H9 (cell line): ENCODE measurements around the gene SERP1. TPM values are rescaled to one million over a fixed set of nuclear protein-coding genes. Genes with fewer than 3 reads are reported as not detected.

ENCODE experiments used
- DNase-seq: peaks from one replicate; pipeline ENCODE4 v3.0.0-alpha.2; 2017
- H2AFZ ChIP-seq: one replicate; pipeline ENCODE4 v1.6.1; 2013; ENCODE audit warnings: mild to moderate bottlenecking, low read length, control low read depth, moderate library complexity
- H2AK5ac ChIP-seq: 2 replicates; pipeline ENCODE4 v1.6.1; 2013; ENCODE audit warnings: low read length, control low read depth, mixed read lengths; ENCODE audit not compliant: insufficient read length
- H2BK120ac ChIP-seq: one replicate; pipeline ENCODE4 v1.6.1; 2013; ENCODE audit warnings: low read depth, mild to moderate bottlenecking, low read length, control low read depth, inconsistent platforms; ENCODE audit not compliant: poor library complexity, severe bottlenecking
- H2BK12ac ChIP-seq: 2 replicates; pipeline ENCODE4 v1.6.1; 2013; ENCODE audit warnings: low read length, control low read depth, mixed read lengths, low read depth; ENCODE audit not compliant: insufficient read length
- H2BK15ac ChIP-seq: 2 replicates; pipeline ENCODE4 v1.6.1; 2013; ENCODE audit warnings: low read depth, low read length, control low read depth
- H2BK20ac ChIP-seq: one replicate; pipeline ENCODE4 v1.6.1; 2013; ENCODE audit warnings: low read depth, mild to moderate bottlenecking, low read length, control low read depth, inconsistent platforms; ENCODE audit not compliant: poor library complexity, severe bottlenecking
- H2BK5ac ChIP-seq: 2 replicates; pipeline ENCODE4 v1.6.1; 2013; ENCODE audit warnings: low read length, control low read depth, mixed read lengths; ENCODE audit not compliant: insufficient read length
- H3K14ac ChIP-seq: 2 replicates; pipeline ENCODE4 v1.6.1; 2013; ENCODE audit warnings: low read length, control low read depth; ENCODE audit not compliant: insufficient read depth
- H3K18ac ChIP-seq: 2 replicates; pipeline ENCODE4 v1.6.1; 2013; ENCODE audit warnings: low read depth, mild to moderate bottlenecking, mixed read lengths, low read length, control low read depth; ENCODE audit not compliant: insufficient read length
- H3K23ac ChIP-seq: 2 replicates; pipeline ENCODE4 v1.6.1; 2013; ENCODE audit warnings: low read length, control low read depth, mixed read lengths, low read depth; ENCODE audit not compliant: insufficient read length
- H3K23me2 ChIP-seq: 2 replicates; pipeline ENCODE4 v1.6.1; 2013; ENCODE audit warnings: low read depth, mild to moderate bottlenecking, mixed read lengths, low read length, control low read depth; ENCODE audit not compliant: insufficient read length, poor library complexity, severe bottlenecking
- H3K27ac ChIP-seq: 2 replicates; pipeline ENCODE4 v1.5.1; 2013; ENCODE audit warnings: low read length, control low read depth, mixed read lengths, low read depth; ENCODE audit not compliant: insufficient read length
- H3K27me3 ChIP-seq: 2 replicates; pipeline ENCODE4 v1.6.1; 2013; ENCODE audit warnings: low read length, control low read depth, inconsistent platforms; ENCODE audit not compliant: insufficient read depth
- H3K4ac ChIP-seq: 2 replicates; pipeline ENCODE4 v1.6.1; 2013; ENCODE audit warnings: low read depth, mild to moderate bottlenecking, control low read depth, inconsistent platforms, low read length, moderate library complexity
- H3K4me1 ChIP-seq: 2 replicates; pipeline ENCODE4 v1.6.1; 2013; ENCODE audit warnings: low read length, control low read depth, inconsistent platforms; ENCODE audit not compliant: insufficient read depth
- H3K4me2 ChIP-seq: 2 replicates; pipeline ENCODE4 v1.6.1; 2013; ENCODE audit warnings: low read length, control low read depth, mixed read lengths; ENCODE audit not compliant: insufficient read length, insufficient read depth
- H3K56ac ChIP-seq: 2 replicates; pipeline ENCODE4 v1.6.1; 2013; ENCODE audit warnings: low read depth, mild to moderate bottlenecking, mixed read lengths, low read length, control low read depth; ENCODE audit not compliant: insufficient read length
- H3K79me1 ChIP-seq: 2 replicates; pipeline ENCODE4 v1.6.1; 2013; ENCODE audit warnings: low read depth, mild to moderate bottlenecking, moderate library complexity, low read length, control low read depth, inconsistent platforms; ENCODE audit not compliant: insufficient read depth, poor library complexity, severe bottlenecking
- H3K79me2 ChIP-seq: 2 replicates; pipeline ENCODE4 v1.6.1; 2013; ENCODE audit warnings: low read length, control low read depth, inconsistent platforms; ENCODE audit not compliant: insufficient read depth
- H3K9ac ChIP-seq: 2 replicates; pipeline ENCODE4 v1.6.1; 2013; ENCODE audit warnings: low read length, control low read depth, mixed read lengths; ENCODE audit not compliant: insufficient read length; ENCODE audit errors: extremely low read depth
- H3K9me3 ChIP-seq: one replicate; pipeline ENCODE4 v1.6.1; 2013; ENCODE audit warnings: low read depth, low read length, inconsistent platforms; ENCODE audit not compliant: control insufficient read depth
- H3T11ph ChIP-seq: one replicate; pipeline ENCODE4 v1.6.1; 2013; ENCODE audit warnings: mild to moderate bottlenecking, low read length, control low read depth, inconsistent platforms
- H4K20me1 ChIP-seq: one replicate; pipeline ENCODE4 v1.6.1; 2013; ENCODE audit not compliant: control insufficient read depth, insufficient read length, insufficient read depth
- H4K5ac ChIP-seq: 2 replicates; pipeline ENCODE4 v1.6.1; 2013; ENCODE audit warnings: low read depth, mild to moderate bottlenecking, mixed read lengths, low read length, control low read depth; ENCODE audit not compliant: insufficient read length
- H4K8ac ChIP-seq: replicated peaks from 2 replicates; pipeline ENCODE4 v1.6.1; 2013; ENCODE audit warnings: low read length, control low read depth, mixed read lengths, low read depth; ENCODE audit not compliant: insufficient read length
- H4K91ac ChIP-seq: 2 replicates; pipeline ENCODE4 v1.6.1; 2013; ENCODE audit warnings: low read depth, mild to moderate bottlenecking, moderate library complexity, mixed read lengths, low read length, control low read depth; ENCODE audit not compliant: insufficient read length
- H3K27ac Mint-ChIP-seq, 3 experiments: 2 replicates in 2 of 3; 3 replicates in 1 of 3; pipeline ENCODE4 v1.8.0; 2020 to 2021; ENCODE audit warnings: mixed read lengths in 3 of 3, mild to moderate bottlenecking in 1 of 3, moderate library complexity in 1 of 3
- H3K27me3 Mint-ChIP-seq: 2 replicates; pipeline ENCODE4 v1.8.0; 2021; ENCODE audit warnings: low read depth, mild to moderate bottlenecking, moderate library complexity, mixed read lengths
- H3K36me3 Mint-ChIP-seq, 3 experiments: 2 replicates in 2 of 3; 3 replicates in 1 of 3; pipeline ENCODE4 v1.8.0; 2020 to 2021; ENCODE audit warnings: low read depth in 3 of 3, mixed read lengths in 3 of 3; ENCODE audit not compliant: insufficient read depth in 1 of 3
- H3K4me1 Mint-ChIP-seq, 2 experiments: 2 replicates each; pipeline ENCODE4 v1.8.0; 2020; ENCODE audit warnings: mixed read lengths in 2 of 2
- H3K4me3 Mint-ChIP-seq, 2 experiments: 2 replicates in 1 of 2; 3 replicates in 1 of 2; pipeline ENCODE4 v1.8.0; 2020 to 2021; ENCODE audit warnings: mild to moderate bottlenecking in 2 of 2, mixed read lengths in 2 of 2, moderate library complexity in 1 of 2
- H3K9me3 Mint-ChIP-seq, 2 experiments: 2 replicates in 1 of 2; 3 replicates in 1 of 2; pipeline ENCODE4 v1.8.0; 2020; ENCODE audit warnings: mild to moderate bottlenecking in 2 of 2, mixed read lengths in 2 of 2, moderate library complexity in 1 of 2
- total RNA-seq: library from RNA; stranded (reverse); gene quantifications from 2 replicates; pipeline ENCODE4 v1.2.1, GENCODE V29; 2021
- TF ChIP-seq, protein P1 (sequence below): fragments of 200-600 bp; sonication (generic); conservative IDR thresholded peaks from 3 replicates; pipeline ENCODE4 v1.8.0; 2021; ENCODE audit warnings: antibody characterized with exemption, mild to moderate bottlenecking

SERP1 gene
- total RNA-seq, 1 experiment from 2014 or later: 84.8 TPM

DNA sequence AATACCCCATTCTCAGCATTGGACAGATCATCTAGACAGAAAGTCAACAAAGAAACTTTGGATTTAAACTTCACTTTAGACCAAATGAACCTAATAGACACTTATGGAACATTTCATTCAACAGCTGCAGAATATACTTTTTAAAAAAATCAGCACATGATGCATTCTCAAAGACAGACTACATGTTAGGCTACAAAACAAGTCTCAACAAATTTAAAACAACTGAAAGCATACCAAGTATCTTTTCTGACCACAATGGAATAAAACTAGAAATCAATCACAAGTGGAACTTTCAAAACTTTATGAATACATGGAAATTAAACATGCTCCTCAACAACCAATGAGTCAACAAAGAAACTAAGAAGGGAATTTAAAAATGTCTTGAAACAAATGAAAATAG, 37.9 kb downstream of the SERP1 start:
- no peak for DNase-seq
- no peak overlapping the region for H3K18ac ChIP-seq
- H3K79me1 ChIP-seq: no peaks in the 10 kb centered on the region
- peaks cover 4 to 5% of the 10 kb centered on the region in 2 experiments; a peak in 3 of 5 replicates for H3K9me3 Mint-ChIP-seq
- H3K79me2 ChIP-seq: no peaks in the 10 kb centered on the region
- H4K8ac ChIP-seq: no peak overlapping the region
- H3K4ac ChIP-seq: no peak overlapping the region
- no peaks in the 10 kb centered on the region for H3K27me3 ChIP-seq
- H3K56ac ChIP-seq: no peak overlapping the region
- H3K4me2 ChIP-seq: no peak overlapping the region
- no peak overlapping the region for H2BK120ac ChIP-seq
- no peak overlapping the region for H3K9ac ChIP-seq
- H3K27me3 Mint-ChIP-seq: no peaks in the 10 kb centered on the region; the same call in none of the 2 replicates
- no peak overlapping the region for H2BK12ac ChIP-seq
- H4K91ac ChIP-seq: no peak overlapping the region
- TF ChIP-seq, protein P1, sequence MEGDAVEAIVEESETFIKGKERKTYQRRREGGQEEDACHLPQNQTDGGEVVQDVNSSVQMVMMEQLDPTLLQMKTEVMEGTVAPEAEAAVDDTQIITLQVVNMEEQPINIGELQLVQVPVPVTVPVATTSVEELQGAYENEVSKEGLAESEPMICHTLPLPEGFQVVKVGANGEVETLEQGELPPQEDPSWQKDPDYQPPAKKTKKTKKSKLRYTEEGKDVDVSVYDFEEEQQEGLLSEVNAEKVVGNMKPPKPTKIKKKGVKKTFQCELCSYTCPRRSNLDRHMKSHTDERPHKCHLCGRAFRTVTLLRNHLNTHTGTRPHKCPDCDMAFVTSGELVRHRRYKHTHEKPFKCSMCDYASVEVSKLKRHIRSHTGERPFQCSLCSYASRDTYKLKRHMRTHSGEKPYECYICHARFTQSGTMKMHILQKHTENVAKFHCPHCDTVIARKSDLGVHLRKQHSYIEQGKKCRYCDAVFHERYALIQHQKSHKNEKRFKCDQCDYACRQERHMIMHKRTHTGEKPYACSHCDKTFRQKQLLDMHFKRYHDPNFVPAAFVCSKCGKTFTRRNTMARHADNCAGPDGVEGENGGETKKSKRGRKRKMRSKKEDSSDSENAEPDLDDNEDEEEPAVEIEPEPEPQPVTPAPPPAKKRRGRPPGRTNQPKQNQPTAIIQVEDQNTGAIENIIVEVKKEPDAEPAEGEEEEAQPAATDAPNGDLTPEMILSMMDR: no peak
- H3K4me1 Mint-ChIP-seq: peaks cover 24 to 27% of the 10 kb centered on the region in 2 experiments
- H3T11ph ChIP-seq: no peak overlapping the region
- no peak overlapping the region for H3K27ac ChIP-seq
- H3K23ac ChIP-seq: no peak overlapping the region
- H2BK5ac ChIP-seq: no peak overlapping the region
- no peak overlapping the region for H2BK20ac ChIP-seq
- H3K4me1 ChIP-seq: peaks cover 5% of the 10 kb centered on the region; the same call in 1 of the 2 replicates
- H3K23me2 ChIP-seq: no peaks in the 10 kb centered on the region
- H4K5ac ChIP-seq: no peak overlapping the region
- H2BK15ac ChIP-seq: no peak overlapping the region
- no peaks in the 10 kb centered on the region for H3K9me3 ChIP-seq
- H3K27ac Mint-ChIP-seq: no peak overlapping the region
- H2AFZ ChIP-seq: no peak overlapping the region
- H3K36me3 Mint-ChIP-seq: no peaks in the 10 kb centered on the region; a peak in 1 of 7 replicates
- H4K20me1 ChIP-seq: no peaks in the 10 kb centered on the region
- no peak overlapping the region for H3K14ac ChIP-seq
- H3K4me3 Mint-ChIP-seq: no peak overlapping the region
- H2AK5ac ChIP-seq: no peak overlapping the region
